OCI-LY1 (cell line): ENCODE measurements around the gene CDK17.

ENCODE experiments used
- CTCF ChIP-seq: fragments of 200-600 bp; sonication (generic), shearing (Covaris generic); IDR thresholded peaks from 2 replicates; pipeline ENCODE4 v1.5.1; 2017; ENCODE audit warnings: mild to moderate bottlenecking, antibody characterized with exemption, low read length, moderate library complexity, mixed read lengths
- EZH2 ChIP-seq: fragments of 200-600 bp; sonication (generic), shearing (Covaris generic); IDR thresholded peaks from 2 replicates; pipeline ENCODE4 v1.8.0; 2017; ENCODE audit warnings: borderline replicate concordance, mixed run types, mild to moderate bottlenecking, antibody characterized with exemption, low read length, moderate library complexity, mixed read lengths

- no peak for TF ChIP-seq CTCF
- TF ChIP-seq EZH2: no peak
Observed at GRCh38 chr12:96383991-96384390, 16.2 kb downstream of the CDK17 start.
